ENCODE results near the gene CARD11. TPM values are rescaled to one million over a fixed set of nuclear protein-coding genes. Genes with fewer than 3 reads are reported as not detected.

Gene CARD11
- total and polyA plus RNA-seq, 8 donors: 2.7 to 8.1 (median 3.9) TPM

- TF ChIP-seq CTCF (IDR thresholded peaks at IDR 0.05): no peak
- no peak for ATAC-seq
- no peak overlapping the region for H3K27ac ChIP-seq
- H3K36me3 ChIP-seq: no peaks in the 10 kb centered on the region
- intact Hi-C loops (cut with DNase I): no loop called here
- H3K27me3 ChIP-seq: no peaks in the 10 kb centered on the region
- no peak overlapping the region for H3K4me3 ChIP-seq
- H3K4me1 ChIP-seq: no peaks in the 10 kb centered on the region
- H3K9me3 ChIP-seq: no peaks in the 10 kb centered on the region
- no peak for DNase-seq
Observed at GRCh38 chr7:3007696-3008095, 36.0 kb downstream of the CARD11 start.

GRCh38 chr7:3005257-3005656, 38.4 kb downstream of the CARD11 start:
- no peak overlapping the region for H3K4me3 ChIP-seq
- H3K4me1 ChIP-seq: no peaks in the 10 kb centered on the region
- no peaks in the 10 kb centered on the region for H3K9me3 ChIP-seq
- TF ChIP-seq CTCF (IDR thresholded peaks at IDR 0.05): no peak
- intact Hi-C loops (cut with DNase I): no loop called here
- H3K27ac ChIP-seq: no peak overlapping the region
- no peak for ATAC-seq
- H3K36me3 ChIP-seq: no peaks in the 10 kb centered on the region
- no peak for DNase-seq
- no peaks in the 10 kb centered on the region for H3K27me3 ChIP-seq

GRCh38 chr7:3003936-3004335, 39.7 kb downstream of the CARD11 start:
- H3K4me3 ChIP-seq: no peak overlapping the region
- DNase-seq: no peak
- no peaks in the 10 kb centered on the region for H3K36me3 ChIP-seq
- no peak overlapping the region for H3K27ac ChIP-seq
- intact Hi-C loops (cut with DNase I): no loop called here
- no peaks in the 10 kb centered on the region for H3K27me3 ChIP-seq
- no peaks in the 10 kb centered on the region for H3K9me3 ChIP-seq
- ATAC-seq: no peak
- TF ChIP-seq CTCF (IDR thresholded peaks at IDR 0.05): no peak
- no peaks in the 10 kb centered on the region for H3K4me1 ChIP-seq

- no peak for TF ChIP-seq CTCF (IDR thresholded peaks at IDR 0.05)
- H3K4me3 ChIP-seq: no peak overlapping the region
- H3K27ac ChIP-seq: no peak overlapping the region
- no peaks in the 10 kb centered on the region for H3K4me1 ChIP-seq
- H3K27me3 ChIP-seq: no peaks in the 10 kb centered on the region
- intact Hi-C loops (cut with DNase I): no loop called here
- no peaks in the 10 kb centered on the region for H3K36me3 ChIP-seq
- DNase-seq: no peak
- no peak for ATAC-seq
- H3K9me3 ChIP-seq: no peaks in the 10 kb centered on the region
Observed at GRCh38 chr7:3002631-3003030, 41.0 kb downstream of the CARD11 start.

GRCh38 chr7:3000566-3000965, 43.1 kb downstream of the CARD11 start:
- no peak for TF ChIP-seq CTCF (IDR thresholded peaks at IDR 0.05)
- Histone ChIP-seq H3K4me1 (no peaks in the 10 kb centered on the region), H3K4me3 (no peak overlapping the region), H3K27me3 (no peaks in the 10 kb centered on the region), H3K36me3 (no peaks in the 10 kb centered on the region), H3K27ac (no peak overlapping the region), H3K9me3 (peaks cover 0 to 2% of the 10 kb centered on the region in 2 donors)
- intact Hi-C loops (cut with DNase I): no loop called here
- DNase-seq: no peak
- no peak for ATAC-seq

All from left lung (tissue), 10 donors.